22Rv1 (cell line): ENCODE measurements around the gene GADD45GIP1.

Experiments
- ZFX ChIP-seq: fragments of 450-650 bp; IDR thresholded peaks from 2 replicates; pipeline ENCODE4 v1.6.1; 2017; ENCODE audit warnings: antibody characterized with exemption, borderline replicate concordance
- TF ChIP-seq, protein P1 (sequence below): fragments of 450-650 bp; IDR thresholded peaks from 2 replicates; pipeline ENCODE4 v1.5.1; 2017; ENCODE audit warnings: mild to moderate bottlenecking

DNA sequence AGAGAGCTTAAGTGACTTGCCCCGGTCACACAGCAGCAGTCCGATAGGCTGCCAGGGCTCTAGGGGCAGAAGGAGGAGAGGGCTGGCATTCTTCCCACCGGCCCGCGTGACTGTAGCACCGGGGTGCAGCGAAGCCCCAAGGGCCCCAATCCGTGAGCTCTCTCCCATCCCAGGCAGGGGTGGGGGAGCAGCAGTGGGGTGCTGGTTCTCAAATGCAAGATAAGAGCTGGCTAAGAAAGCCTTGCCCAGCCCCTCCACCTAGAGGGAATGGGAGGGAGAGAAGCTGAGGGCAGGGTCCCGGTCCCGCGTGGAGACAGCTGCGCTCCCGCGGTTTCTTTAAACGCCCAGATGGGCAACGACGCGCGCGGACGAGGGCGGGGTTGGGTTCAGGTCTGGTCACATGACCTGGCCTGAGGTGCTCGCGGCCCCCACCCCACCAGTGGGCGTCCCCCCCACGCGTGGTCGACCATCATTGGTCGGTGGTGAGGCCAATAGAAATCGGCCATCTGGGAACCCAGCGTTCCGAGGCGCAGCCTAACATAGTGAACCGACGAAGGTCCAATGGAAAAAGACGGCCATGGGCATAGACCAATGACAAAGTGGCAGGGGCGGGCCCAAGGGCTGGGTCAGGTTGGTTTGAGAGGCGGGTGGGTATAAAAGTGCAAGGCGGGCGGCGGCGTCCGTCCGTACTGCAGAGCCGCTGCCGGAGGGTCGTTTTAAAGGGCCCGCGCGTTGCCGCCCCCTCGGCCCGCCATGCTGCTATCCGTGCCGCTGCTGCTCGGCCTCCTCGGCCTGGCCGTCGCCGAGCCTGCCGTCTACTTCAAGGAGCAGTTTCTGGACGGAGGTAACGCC, 18.9 kb downstream of the GADD45GIP1 start, which contains the start of gene CALR:
- TF ChIP-seq, protein P1, sequence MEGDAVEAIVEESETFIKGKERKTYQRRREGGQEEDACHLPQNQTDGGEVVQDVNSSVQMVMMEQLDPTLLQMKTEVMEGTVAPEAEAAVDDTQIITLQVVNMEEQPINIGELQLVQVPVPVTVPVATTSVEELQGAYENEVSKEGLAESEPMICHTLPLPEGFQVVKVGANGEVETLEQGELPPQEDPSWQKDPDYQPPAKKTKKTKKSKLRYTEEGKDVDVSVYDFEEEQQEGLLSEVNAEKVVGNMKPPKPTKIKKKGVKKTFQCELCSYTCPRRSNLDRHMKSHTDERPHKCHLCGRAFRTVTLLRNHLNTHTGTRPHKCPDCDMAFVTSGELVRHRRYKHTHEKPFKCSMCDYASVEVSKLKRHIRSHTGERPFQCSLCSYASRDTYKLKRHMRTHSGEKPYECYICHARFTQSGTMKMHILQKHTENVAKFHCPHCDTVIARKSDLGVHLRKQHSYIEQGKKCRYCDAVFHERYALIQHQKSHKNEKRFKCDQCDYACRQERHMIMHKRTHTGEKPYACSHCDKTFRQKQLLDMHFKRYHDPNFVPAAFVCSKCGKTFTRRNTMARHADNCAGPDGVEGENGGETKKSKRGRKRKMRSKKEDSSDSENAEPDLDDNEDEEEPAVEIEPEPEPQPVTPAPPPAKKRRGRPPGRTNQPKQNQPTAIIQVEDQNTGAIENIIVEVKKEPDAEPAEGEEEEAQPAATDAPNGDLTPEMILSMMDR = no peak
- TF ChIP-seq ZFX = no peak
